ENCODE measurements around the gene PLA2G12A. TPM values are rescaled to one million over a fixed set of nuclear protein-coding genes. Genes with fewer than 3 reads are reported as not detected.

The PLA2G12A gene
- total RNA-seq, 1 experiment from 2014 or later: 37.9 TPM

DNA sequence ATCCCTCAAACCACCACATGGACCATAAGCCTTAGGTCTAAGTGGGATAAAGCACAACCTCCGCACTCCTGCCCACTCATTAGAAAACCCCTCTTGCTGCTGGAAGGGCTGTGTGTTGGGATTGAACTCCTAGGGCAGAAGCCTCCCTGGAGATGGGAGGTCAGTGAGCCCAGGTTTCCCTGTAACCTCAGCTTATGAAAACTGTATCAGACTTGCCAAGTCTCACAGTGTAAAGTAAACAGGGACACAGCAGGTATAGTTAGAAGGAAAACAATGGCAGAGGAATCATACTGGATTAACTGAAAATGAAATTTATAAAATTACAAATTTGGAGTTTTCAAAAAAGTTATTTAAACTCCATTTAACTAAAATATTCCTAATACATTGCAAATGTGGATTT is 56.6 kb downstream of the PLA2G12A start (continued):
- TF ChIP-seq, protein P1, sequence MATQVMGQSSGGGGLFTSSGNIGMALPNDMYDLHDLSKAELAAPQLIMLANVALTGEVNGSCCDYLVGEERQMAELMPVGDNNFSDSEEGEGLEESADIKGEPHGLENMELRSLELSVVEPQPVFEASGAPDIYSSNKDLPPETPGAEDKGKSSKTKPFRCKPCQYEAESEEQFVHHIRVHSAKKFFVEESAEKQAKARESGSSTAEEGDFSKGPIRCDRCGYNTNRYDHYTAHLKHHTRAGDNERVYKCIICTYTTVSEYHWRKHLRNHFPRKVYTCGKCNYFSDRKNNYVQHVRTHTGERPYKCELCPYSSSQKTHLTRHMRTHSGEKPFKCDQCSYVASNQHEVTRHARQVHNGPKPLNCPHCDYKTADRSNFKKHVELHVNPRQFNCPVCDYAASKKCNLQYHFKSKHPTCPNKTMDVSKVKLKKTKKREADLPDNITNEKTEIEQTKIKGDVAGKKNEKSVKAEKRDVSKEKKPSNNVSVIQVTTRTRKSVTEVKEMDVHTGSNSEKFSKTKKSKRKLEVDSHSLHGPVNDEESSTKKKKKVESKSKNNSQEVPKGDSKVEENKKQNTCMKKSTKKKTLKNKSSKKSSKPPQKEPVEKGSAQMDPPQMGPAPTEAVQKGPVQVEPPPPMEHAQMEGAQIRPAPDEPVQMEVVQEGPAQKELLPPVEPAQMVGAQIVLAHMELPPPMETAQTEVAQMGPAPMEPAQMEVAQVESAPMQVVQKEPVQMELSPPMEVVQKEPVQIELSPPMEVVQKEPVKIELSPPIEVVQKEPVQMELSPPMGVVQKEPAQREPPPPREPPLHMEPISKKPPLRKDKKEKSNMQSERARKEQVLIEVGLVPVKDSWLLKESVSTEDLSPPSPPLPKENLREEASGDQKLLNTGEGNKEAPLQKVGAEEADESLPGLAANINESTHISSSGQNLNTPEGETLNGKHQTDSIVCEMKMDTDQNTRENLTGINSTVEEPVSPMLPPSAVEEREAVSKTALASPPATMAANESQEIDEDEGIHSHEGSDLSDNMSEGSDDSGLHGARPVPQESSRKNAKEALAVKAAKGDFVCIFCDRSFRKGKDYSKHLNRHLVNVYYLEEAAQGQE (IDR thresholded peaks at IDR 0.05; ENCODE audit: low read depth): no peak
- no peak for TF ChIP-seq POLR2A (IDR thresholded peaks at IDR 0.05; ENCODE audit: borderline replicate concordance, extremely low read depth, insufficient read depth, insufficient read length)
- TF ChIP-seq SP1 (IDR thresholded peaks at IDR 0.05; ENCODE audit: low read depth): no peak
- TF ChIP-seq CBX3 (IDR thresholded peaks at IDR 0.05; ENCODE audit: low read depth): no peak
- TF ChIP-seq, protein P2, sequence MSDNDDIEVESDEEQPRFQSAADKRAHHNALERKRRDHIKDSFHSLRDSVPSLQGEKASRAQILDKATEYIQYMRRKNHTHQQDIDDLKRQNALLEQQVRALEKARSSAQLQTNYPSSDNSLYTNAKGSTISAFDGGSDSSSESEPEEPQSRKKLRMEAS (IDR thresholded peaks at IDR 0.05): no peak
- no peak for TF ChIP-seq EZH2 (IDR thresholded peaks at IDR 0.05)
- TF ChIP-seq, protein P3, sequence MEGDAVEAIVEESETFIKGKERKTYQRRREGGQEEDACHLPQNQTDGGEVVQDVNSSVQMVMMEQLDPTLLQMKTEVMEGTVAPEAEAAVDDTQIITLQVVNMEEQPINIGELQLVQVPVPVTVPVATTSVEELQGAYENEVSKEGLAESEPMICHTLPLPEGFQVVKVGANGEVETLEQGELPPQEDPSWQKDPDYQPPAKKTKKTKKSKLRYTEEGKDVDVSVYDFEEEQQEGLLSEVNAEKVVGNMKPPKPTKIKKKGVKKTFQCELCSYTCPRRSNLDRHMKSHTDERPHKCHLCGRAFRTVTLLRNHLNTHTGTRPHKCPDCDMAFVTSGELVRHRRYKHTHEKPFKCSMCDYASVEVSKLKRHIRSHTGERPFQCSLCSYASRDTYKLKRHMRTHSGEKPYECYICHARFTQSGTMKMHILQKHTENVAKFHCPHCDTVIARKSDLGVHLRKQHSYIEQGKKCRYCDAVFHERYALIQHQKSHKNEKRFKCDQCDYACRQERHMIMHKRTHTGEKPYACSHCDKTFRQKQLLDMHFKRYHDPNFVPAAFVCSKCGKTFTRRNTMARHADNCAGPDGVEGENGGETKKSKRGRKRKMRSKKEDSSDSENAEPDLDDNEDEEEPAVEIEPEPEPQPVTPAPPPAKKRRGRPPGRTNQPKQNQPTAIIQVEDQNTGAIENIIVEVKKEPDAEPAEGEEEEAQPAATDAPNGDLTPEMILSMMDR (IDR thresholded peaks at IDR 0.05 in 2 of 3, conservative IDR thresholded peaks at IDR 0.05 in 1 of 3; ENCODE audit: borderline replicate concordance in 1 of 3, insufficient read depth in 1 of 3, low read depth in 2 of 3, low read length in 2 of 3): no peak

DNA sequence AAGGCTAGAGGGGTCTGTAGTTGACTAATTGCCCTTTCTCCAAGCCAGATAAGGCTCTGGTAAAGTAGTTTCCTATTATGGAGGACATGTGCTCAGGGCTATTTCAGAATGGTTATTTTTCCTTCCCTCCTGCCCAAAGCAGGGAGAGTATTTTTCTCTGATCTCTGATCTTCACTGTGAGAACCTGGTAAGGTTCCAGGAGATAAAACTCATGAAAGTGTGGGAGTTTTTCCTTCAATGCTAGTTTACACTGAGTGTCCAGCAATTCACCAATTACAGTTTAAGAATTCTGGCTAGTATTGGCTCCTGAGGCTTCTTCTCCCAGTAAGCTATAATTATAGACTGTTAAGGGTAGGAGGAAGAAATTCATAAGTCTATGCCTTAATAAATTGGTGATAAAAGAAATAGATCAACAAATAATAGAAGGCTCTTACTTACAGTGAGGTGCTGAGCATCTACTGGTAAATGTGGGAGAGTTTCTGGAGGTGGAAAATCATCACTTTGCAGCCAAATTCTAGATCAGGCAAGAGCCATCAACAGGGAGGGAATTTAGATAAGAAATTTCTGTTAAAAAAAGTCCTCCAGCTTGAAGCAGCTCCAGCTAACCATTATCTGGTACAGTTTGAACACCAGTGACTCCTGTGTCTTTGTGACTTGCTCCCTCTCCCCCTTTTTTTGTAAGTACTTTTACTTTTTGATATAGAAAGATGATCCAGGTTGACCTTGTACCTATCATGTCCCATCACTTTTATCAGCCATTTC is 57.5 kb downstream of the PLA2G12A start:
- Histone ChIP-seq H3K79me2 (ENCODE audit: insufficient read depth, low read length) (no peaks in the 10 kb centered on the region), H3K4me1 (ENCODE audit: control insufficient read depth in 1 of 2, insufficient read depth in 2 of 2, low read length in 2 of 2) (no peaks in the 10 kb centered on the region), H2AFZ (ENCODE audit: low read depth, low read length, poor library complexity, severe bottlenecking) (no peak overlapping the region), H3K9me2 (ENCODE audit: insufficient read depth) (no peaks in the 10 kb centered on the region), H3K9me3 (ENCODE audit: control insufficient read depth in 1 of 2, insufficient read depth in 1 of 2, low read depth in 1 of 2, low read length in 2 of 2) (peaks cover 0 to 4% of the 10 kb centered on the region in 2 experiments; a peak in 1 of 4 replicates), H3K27me3 (ENCODE audit: insufficient read depth, low read length) (no peaks in the 10 kb centered on the region), H3K4me2 (ENCODE audit: low read length) (no peak overlapping the region), H3K9ac (ENCODE audit: low read length) (no peak overlapping the region), H3K4me3 (replicated peaks in 1 of 2; ENCODE audit: low read depth in 1 of 2, low read length in 2 of 2) (no peak overlapping the region), H4K20me1 (ENCODE audit: insufficient read depth) (no peaks in the 10 kb centered on the region), H3K27ac (ENCODE audit: low read depth, low read length) (no peak overlapping the region), H3K36me3 (ENCODE audit: control insufficient read depth in 1 of 2, insufficient read depth in 2 of 2, low read length in 2 of 2) (no peaks in the 10 kb centered on the region)
- ChIA-PET CTCF (no interaction called here), POLR2A (no interaction called here), RAD21 (ENCODE audit: low non-redundant PET in 1 of 2, low total read pairs in 2 of 2, uncharacterized antibody in 2 of 2, unreplicated experiment in 2 of 2) (no interaction called here)
- no peak for DNase-seq (ENCODE audit: low read depth, low spot score)
- intact Hi-C loops (cut with micrococcal nuclease): no loop called here
- TF ChIP-seq, protein P2 (IDR thresholded peaks at IDR 0.05): no peak
- TF ChIP-seq ZFX (IDR thresholded peaks at IDR 0.05) (no peak), EZH2 (IDR thresholded peaks at IDR 0.05) (no peak), JUND (IDR thresholded peaks at IDR 0.05) (no peak), POLR2A (IDR thresholded peaks at IDR 0.05; ENCODE audit: borderline replicate concordance, extremely low read depth, insufficient read depth, insufficient read length) (no peak), SRF (IDR thresholded peaks at IDR 0.05; ENCODE audit: low read depth) (no peak), TCF7L2 (IDR thresholded peaks at IDR 0.05; ENCODE audit: borderline replicate concordance, extremely low read depth, insufficient read depth, insufficient read length) (no peak), ELF1 (IDR thresholded peaks at IDR 0.05; ENCODE audit: borderline replicate concordance, low read depth) (no peak), CBX3 (IDR thresholded peaks at IDR 0.05; ENCODE audit: low read depth) (no peak), RAD21 (IDR thresholded peaks at IDR 0.05; ENCODE audit: low read depth) (no peak)
- TF ChIP-seq, protein P3 (IDR thresholded peaks at IDR 0.05 in 2 of 3, conservative IDR thresholded peaks at IDR 0.05 in 1 of 3; ENCODE audit: borderline replicate concordance in 1 of 3, insufficient read depth in 1 of 3, low read depth in 2 of 3, low read length in 2 of 3): no peak
- TF ChIP-seq, protein P4, sequence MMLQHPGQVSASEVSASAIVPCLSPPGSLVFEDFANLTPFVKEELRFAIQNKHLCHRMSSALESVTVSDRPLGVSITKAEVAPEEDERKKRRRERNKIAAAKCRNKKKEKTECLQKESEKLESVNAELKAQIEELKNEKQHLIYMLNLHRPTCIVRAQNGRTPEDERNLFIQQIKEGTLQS (IDR thresholded peaks at IDR 0.05): no peak
- BruUV-seq (replicated peaks): no TSS peak
- no peak for ATAC-seq

Measured in HCT116 (cell line).